GM19467 (cell line): ENCODE results near the gene FAM241A.
"Not testable (repeated sequence)": the region's sequence is repeated elsewhere in the genome, so short reads cannot be mapped to it uniquely, and the experiment has no call there.

Experiments
- ATAC-seq: cut with Tn5 transposase; IDR thresholded peaks from one replicate; pipeline ENCODE4 v1.9.1; 2021; ENCODE audit warnings: mild to moderate bottlenecking, moderate library complexity; ENCODE audit not compliant: unreplicated experiment

Gene FAM241A

DNA sequence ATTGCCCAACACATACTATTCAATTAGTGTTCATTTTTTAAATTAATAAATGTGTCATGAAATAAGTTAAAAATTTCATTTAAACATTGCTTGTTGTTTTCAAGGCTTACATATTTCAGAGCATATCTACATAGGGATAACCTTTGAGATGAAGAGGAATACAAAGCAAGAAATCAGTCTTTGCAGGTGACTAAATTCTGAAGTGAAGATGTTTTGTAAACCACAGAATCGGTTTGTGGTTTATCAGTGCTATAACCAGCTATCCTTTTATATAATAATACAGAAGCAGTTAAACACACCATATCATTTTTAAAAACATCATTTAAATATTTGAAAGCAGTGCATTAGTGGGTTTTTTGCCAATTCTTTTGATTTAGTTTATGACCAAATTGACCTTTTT is 26.9 kb downstream of the FAM241A start:
- peak; percentile 66 for ATAC-seq

DNA sequence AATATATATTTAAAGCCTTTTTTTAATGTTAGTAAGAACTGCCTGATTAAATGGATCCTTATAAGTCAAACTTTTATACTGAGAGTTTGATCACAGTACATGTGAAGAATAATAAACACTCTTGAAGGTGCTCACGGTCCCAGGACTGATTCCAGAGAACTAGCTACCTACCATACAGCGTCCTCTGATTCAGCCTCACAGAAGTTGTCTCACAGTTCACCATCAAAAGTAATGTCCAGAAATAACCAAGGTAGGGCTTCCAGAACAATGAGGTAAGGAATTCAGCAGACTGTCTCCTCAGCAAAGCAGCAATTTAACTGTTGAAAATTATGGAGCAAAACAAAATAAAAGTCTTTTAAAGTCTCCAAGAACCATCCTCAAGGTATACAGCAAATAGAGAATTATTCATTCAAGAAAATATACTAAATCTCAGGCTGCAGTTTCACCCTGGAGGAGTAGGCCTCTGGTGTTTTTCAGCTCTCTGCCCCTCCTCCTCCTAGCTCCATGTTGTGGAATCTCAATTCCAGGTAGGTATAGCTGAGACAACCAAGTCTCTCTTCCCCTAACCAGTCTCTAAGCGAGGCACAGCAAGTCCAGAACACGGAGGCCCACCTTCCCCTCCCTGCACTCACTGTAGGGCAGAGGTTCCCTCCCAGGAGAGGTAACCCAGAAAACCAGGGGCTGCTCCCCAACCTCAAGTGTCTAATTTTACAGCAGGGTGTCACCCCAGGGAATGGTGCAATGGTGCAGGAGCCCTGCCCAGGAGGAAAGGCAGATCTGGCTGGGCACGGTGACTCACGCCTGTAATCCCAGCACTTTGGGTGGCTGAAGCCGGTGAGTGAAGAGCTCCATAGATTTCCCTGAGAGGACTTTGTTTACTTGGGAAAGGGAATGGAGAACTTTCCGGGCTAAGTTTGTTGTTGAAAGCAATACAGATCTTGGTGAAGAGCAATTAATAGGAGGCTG is 28.6 kb downstream of the FAM241A start:
- no peak for ATAC-seq

DNA sequence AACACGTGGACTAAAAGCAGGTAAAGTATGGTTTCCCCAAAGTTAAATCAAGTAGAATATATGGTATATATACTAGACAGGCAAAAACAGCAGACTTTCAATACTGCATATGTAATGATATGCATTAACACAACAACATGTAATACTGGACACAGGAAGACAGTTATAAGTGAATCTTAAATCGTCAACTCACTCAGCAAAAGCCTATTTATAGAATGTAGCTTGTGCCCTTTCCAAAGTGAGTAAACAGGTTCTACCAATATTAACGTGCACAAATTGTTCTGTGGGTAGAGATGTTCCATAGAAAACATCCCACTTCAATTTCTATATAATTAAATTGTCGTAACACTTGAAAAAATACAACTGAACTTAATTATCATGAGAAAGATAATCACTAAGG is 30.6 kb downstream of the FAM241A start:
- no peak for ATAC-seq

DNA sequence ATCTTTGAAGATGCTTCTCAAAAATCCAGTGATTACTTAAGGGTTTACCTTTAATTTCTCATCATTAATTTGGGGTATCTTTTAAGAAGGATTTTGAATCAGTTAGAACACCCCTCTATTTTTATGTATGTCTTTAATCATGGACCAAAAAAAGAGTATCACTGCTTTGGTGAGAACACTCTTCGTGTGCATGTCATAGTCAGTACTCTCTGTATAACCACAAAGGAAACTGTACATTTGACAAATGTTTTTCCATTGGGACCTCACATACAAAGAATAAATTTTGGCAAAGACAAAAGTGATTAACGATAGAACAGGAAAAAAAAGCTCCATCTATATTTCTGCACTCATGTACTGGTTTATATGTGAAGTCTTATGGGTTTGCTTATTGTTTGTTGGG is 31.3 kb downstream of the FAM241A start:
- ATAC-seq, result no peak

DNA sequence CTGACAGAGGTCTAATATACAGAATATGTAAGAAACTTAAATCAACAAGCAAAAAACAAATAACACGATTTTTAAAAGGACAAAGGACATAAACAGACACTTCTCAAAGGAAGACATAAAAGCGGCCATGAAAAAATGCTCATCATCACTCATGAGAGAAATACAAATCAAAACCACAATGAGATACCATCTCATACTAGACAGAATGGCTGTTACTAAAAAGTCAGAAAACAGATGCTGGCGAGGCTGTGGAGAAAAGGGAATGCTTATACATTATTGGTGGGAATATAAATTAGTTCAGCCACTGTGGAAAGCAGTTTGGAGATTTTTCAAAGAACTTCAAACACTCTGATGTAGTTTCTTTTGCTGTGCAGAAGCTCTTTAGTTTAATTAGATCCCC is 33.5 kb downstream of the FAM241A start:
- ATAC-seq, result not testable (repeated sequence)

DNA sequence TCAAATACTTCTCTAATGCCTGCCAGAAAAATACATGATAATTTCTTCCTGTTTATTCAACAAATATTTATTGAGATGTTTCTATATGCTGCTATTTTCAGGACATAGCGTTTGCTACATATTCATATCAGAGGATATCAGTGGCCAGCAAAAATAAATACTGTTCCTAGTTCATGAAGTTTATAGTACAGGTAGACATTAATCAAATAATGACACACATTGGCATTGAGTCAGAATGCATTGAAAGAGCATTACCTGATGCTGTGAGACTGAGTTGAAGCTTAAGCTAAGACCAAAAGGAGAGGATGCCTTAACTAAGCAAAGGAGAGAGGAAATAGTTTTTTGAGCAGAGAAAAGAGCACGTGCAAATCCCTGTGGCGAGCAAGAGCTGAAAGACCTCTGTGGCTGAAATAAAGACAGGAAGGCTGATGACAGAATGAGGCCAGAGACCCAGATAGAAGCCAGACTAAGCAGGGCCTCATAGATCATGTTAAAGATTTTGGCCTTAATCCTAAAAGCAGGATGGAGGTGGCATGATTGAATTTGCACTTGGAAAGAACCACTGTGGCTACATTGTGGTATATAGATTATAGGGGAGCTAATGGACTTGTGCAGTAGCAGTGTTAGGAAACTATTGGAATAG is 36.2 kb downstream of the FAM241A start:
- ATAC-seq, result no peak

DNA sequence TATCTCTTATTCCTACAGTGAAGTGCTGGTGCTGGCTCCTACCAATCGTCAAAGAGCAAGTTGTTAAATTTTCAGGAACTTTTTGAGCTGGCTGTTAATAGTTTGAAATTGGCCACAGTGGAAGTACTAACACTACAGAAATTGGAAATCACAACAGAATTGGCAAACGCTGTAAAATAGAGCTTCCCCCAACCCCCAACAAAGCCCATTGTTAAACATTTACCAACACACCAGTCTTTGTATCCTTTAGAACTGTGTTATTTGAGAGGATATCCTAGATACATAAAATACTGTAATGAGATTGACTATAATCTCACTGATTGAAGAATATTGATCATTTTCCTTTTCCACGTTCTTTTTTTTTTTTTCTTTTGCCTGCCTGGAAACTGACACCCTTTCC is 37.4 kb downstream of the FAM241A start:
- no peak for ATAC-seq

DNA sequence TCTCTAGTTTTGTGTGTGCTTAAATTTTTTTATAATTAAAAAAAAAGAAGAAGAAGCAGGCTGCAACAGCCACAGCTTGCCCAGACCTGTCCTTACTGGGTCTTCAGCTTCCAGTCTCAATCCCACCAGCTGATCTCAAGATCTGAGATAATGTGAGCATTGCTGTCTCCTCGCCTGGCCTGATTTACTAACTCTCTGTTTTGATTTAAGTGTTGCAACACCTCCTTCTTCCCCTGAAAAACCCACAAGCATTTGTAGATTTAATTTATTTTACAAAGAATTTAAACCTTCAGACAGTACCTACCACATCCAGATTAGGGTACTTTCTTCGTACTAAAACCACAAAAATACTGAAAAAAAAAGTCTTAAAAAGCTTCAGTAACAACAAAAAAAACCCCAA is 38.0 kb downstream of the FAM241A start:
- no peak for ATAC-seq

DNA sequence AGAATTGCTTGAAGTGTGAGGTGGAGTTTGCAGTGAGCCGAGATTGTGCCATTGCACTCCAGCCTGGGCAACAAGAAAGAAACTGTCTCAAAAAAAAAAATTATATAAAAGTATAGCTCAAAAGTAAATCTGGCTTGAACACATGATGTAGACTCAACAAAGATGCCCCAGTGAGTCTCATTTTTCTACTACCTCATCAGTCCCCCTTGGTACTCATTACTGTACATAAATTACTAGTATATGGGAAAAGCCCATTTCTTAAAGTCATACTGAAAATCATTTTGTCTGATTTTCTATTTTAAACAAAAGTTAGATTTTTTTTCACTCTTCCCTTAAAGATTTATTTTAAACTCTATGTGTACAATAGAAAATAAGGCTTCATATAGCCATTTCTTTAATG is 39.2 kb downstream of the FAM241A start:
- ATAC-seq, result no peak

DNA sequence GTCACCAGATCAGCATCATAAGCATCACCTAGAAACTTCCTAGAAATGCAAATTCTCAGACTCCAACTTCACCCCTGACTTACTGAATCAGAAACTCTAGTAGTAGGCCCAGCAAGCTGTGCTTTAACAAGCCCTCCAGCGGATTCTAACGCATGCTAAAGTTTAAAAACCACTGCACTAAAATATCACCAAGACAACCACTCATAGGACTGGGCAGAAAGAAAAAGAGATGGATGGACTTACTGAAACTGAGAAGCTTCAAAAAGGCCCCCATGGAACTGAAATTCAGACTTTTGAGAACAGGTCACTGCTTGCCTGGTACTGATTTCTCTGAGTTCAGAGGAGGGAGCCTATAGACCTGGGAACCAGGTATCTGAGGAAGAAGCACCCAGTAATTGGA is 40.1 kb downstream of the FAM241A start:
- ATAC-seq, result no peak

DNA sequence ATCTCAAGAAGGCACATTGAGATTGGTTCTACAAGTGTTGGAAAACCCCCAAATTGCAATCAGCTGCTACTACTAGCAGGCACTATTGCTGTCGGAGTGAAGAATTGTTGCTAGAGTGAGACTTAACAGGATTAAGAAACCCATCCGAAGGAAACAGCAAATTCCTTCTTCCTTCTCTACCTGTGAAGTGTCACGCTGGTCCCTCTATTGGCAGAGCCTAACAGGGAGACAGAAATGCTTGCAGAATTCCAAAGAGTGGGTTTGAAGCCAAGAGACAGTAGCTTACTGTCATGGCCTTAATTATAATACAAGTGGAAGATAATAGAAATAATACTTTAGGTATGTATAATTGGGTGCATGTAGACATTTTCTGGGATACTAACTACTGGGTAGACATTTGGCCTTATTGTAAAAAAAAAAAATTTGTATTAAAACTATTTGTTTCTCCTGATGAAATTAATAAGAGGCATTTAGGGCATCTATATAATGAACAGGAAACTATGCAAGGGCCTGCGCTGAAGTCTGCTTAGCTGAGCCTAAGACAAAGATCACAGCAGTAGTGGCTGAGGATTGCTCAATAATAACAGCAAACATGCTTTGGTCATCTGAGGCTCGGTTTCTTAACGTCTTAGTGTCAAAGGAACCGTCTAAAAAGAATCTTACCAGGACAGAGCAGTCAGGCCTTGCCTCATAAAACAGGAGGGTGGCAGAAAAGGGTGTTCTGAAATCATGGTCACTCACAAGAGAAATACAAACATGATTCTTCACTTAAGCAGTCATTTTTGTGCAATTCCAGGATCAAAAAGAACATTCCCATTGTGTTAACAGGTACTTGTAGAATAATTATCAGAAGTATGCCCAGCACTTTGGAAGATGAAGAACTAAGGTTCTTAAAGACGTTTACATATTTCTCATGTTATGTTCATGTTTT is 40.8 kb downstream of the FAM241A start:
- ATAC-seq, result no peak

DNA sequence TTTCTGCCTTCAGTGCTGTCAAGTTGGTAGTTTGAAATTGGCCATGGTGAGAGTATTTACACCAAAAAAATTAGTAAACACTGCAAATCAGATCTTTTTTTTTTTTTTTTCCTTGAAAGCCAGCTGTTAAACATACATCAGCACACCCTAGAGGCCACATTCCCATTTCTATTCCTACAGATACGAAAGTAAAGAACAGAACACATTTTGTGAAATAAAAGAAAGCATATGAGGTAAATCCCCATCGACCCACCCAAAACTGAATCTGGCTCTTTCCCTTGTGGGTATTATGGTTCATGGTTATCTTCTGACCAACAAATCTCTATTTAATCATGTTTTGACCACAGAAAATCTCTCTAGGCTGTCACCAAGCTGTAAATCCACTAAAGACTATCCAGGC is 44.5 kb downstream of the FAM241A start:
- ATAC-seq, result no peak

DNA sequence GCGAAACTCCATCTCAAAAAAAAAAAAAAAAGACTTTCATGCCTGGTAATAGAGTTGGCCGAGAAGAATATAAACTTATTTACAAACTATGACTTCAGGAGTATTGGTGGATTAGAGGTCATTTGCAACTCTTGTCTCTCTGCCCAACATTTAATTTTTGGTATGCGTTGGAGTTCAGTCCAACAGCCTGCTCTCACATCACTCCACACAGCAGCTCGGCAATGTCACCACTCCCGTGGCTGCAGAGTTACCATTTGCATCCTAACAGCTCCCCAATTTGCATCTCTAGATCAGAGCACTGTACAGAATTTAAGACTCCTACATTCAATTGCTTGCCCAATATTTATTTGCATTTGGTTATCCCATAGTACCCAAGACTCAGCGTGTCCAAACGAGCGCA is 45.4 kb downstream of the FAM241A start:
- no peak for ATAC-seq

DNA sequence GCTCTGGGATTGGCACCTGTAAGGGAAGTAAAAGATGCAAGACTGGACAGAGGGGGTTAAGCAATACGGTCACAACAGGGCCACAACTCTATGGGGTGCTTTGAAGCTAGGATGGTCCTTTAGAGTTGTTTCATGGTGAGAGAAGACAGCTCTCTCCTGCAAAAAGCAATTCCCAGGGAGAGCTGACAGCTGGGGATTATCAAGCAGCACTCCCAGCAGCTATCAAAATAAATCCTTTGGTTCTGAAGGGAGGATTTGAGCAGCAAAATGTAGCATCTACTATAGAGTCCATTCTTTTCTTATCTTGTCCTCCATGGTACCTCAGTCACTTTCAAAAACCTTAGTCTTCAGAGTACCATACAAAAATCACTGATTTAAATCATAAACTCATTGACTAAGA is 51.2 kb downstream of the FAM241A start:
- ATAC-seq, result no peak

DNA sequence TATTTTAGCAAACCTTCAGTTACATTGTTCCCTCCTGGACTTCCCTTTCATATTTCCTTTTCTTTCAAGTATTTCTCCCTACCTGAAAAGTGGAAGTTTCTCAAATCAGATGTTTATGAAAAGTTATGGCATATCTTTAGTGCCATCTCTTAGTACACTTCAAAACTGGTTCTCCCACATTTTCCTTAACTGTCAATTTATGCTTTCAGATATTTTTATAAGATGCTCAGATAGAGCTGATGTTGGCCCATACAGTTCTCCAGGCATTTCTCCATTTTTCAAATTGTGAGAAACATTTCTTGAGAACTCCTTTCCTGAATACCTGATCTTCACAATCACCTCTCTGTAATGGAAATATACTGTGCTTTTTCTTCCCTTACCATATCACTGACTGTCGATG is 53.8 kb downstream of the FAM241A start:
- ATAC-seq, result peak; percentile 3

DNA sequence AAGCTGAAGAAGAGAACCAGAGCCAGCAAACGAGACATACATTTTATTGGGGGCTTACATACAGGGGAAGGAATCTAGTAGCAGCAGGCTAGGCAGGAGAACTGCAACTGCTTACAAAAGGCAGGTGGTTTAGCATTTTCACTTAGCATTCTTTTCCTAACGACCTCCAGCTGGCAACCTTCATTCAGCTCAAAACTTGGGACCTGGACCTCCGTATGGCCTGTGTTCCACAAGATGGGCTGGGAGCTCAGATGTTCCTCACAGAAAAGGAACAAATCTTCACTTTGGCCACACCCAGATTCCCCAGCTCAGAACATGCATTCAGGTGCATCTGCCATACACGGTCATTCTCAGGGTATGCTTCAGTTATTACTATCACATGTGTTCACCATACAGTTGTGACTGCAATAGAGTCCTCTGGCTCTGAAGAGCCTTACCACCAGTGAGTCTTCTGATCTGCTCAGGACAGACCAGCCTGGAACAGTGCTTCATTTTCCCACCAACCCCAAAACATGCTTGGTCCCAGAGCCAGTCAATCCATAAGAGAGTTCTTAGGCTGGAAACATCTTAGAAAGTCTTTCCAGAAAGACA is 56.8 kb downstream of the FAM241A start:
- ATAC-seq, result no peak

DNA sequence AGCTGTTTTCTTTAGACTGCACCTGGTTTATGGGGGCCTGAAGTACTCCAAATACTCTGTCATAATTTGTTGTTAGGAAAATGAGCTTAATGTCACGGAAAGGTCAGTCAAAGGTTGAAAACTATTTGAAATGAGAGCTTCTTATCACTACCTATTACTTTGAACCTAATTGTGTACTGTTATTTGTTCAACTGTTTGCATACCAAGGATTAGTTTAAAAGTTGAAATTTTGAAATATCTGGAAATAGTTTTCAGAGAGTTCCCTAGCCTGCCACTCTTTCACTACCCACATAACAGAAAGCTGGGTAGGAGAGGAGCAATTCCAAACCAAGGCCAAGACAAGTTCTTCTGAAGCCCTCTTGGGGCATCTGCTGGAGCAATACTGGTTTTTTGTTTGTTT is 58.3 kb downstream of the FAM241A start:
- ATAC-seq, result no peak

DNA sequence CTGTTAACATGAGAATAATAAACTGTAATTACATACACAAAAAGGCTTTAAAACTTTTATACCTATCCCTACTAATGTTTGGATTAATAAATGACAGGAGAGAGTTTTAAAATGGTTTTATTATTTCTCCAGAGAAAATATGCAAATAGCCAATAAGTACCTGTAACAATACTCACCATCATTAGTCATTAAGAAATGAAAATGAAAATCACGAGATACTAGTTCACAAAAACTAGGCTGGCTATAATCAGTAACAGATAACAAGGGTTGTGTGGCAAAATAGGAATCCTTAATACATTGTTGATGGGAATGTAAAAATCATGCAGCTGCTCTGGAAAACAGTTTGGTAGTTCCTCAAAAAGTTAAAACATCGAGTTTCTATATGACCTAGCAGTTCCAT is 61.2 kb downstream of the FAM241A start:
- no peak for ATAC-seq

DNA sequence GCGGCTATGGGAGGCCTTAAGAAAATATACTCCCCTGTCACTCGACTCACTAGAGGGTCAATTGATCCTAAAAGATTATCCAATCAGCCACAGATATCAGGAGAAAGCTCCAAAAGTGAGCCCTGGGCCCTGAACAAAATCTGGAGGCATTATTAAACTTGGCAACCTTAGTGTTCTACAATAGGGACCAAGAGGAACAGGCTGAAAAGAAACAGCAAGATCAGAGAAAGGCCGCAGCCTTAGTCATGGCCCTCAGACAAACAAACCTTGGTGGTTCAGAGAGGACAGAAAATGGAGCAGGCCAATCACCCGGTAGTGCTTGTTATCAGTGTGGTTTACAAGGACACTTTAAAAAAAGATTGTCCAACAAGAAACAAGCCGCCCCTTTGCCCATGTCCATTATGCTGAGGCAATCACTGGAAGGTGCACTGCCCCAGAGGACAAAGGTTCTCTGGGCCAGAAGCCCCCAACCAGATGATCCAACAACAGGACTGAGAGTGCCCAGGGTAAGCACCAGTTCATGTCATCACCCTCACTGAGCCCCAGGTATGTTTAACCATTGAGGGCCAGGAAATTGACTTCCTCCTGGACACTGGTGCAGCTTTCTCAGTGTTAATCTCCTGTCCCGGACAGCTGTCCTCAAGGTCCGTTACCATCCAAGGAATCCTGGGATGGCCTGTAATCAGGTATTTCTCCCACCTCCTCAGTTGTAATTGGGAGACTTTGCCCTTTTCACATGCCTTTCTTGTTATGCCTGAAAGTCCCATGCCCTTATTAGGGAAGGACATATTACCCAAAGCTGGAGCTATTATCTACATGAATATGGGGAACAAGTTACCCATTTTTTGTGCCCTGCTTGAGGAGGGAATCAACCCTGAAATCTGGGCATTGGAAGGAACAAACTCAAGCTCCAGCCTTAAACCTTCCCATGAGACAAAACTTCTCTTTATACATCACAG is 63.2 kb downstream of the FAM241A start:
- not testable (repeated sequence) for ATAC-seq

DNA sequence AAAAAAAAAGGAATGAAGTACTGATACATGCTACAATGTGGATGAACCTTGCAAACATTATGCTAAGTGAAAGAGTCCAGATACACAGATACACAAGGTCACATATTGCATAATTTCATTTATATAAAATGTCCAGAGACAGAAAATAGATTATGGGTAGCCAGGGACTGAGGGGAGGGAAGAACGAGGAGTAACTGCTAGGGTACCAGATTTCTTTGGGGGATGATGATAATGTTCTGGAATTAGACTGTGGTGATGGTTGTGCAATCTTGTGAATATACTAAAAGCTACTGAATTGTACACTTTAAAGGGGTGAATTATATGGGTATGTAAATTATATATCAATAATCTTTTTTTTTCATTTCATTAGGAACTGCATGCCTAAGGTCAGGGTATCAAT is 65.5 kb downstream of the FAM241A start:
- no peak for ATAC-seq
